Endothelial cell of umbilical vein (primary cell): ENCODE results near the gene PKDCC. TPM values are rescaled to one million over a fixed set of nuclear protein-coding genes. Genes with fewer than 3 reads are reported as not detected.

ENCODE experiments used
- BruUV-seq: library from RNA; stranded (reverse); fragments of 400-500 nt; replicated peaks from 2 replicates; lab custom pipeline; 2021; lab: Mats Ljungman, UMichigan
- CTCF ChIA-PET: fragments of 300-600, 350-600 bp; sonication (Branson Sonifier 250); formaldehyde crosslinking; loops from one replicate; lab custom pipeline; 2021; ENCODE audit warnings: antibody characterized with exemption, inconsistent platforms; lab: Charles Lee
- POLR2A ChIA-PET: fragments of 300-600, 350-600 bp; sonication (Branson Sonifier 250); formaldehyde crosslinking; loops from one replicate; lab custom pipeline; 2021; ENCODE audit warnings: antibody characterized with exemption, inconsistent platforms; lab: Charles Lee
- DNase-seq: peaks from one replicate; pipeline ENCODE4 v3.0.0-alpha.2; 2011; ENCODE audit warnings: low read depth, low spot score
- FAIRE-seq: peaks from 2 replicates; lab custom pipeline; 2011; peaks lifted over from hg19 to GRCh38; lab: Jason Lieb, UNC
- H2AFZ ChIP-seq: 2 replicates; pipeline ENCODE4 v1.6.0; 2012; ENCODE audit warnings: low read depth, low read length, control low read depth, inconsistent platforms
- H3K27ac ChIP-seq: 2 replicates; pipeline ENCODE4 v1.5.1; 2011; ENCODE audit warnings: low read depth, mild to moderate bottlenecking, control low read depth, low read length, moderate library complexity; ENCODE audit not compliant: insufficient read depth
- H3K27me3 ChIP-seq, 2 experiments: 2 replicates each; pipeline versions ENCODE4 v1.6.0 to v1.6.1; 2011; ENCODE audit warnings: low read length in 2 of 2, mixed read lengths in 1 of 2; ENCODE audit not compliant: control insufficient read depth in 2 of 2, insufficient read depth in 2 of 2
- H3K36me3 ChIP-seq, 2 experiments: 2 replicates in 1 of 2; 3 replicates in 1 of 2; pipeline ENCODE4 v1.5.1; 2011; ENCODE audit warnings: low read length in 2 of 2, mild to moderate bottlenecking in 1 of 2, moderate library complexity in 1 of 2; ENCODE audit not compliant: control insufficient read depth in 2 of 2, insufficient read depth in 2 of 2; ENCODE audit errors: extremely low read depth in 1 of 2
- H3K4me1 ChIP-seq: 3 replicates; pipeline ENCODE4 v1.5.1; 2011; ENCODE audit warnings: mild to moderate bottlenecking, low read length; ENCODE audit not compliant: control insufficient read depth, insufficient read depth; ENCODE audit errors: extremely low read depth
- H3K4me2 ChIP-seq: 2 replicates; pipeline ENCODE4 v1.6.1; 2011; ENCODE audit warnings: low read length, control low read depth, mixed read lengths; ENCODE audit not compliant: insufficient read depth
- H3K4me3 ChIP-seq, 3 experiments: fragments of 200-600 bp in 1 of 3; sonication (generic), shearing (Covaris generic) in 1 of 3; replicated peaks in 1 of 3; 2 replicates each; pipeline ENCODE4 v1.5.1; 2011 to 2016; ENCODE audit warnings: control low read depth in 3 of 3, low read length in 3 of 3, mild to moderate bottlenecking in 2 of 3, inconsistent platforms in 1 of 3, low read depth in 1 of 3, moderate library complexity in 1 of 3; ENCODE audit not compliant: insufficient read depth in 1 of 3
- H3K79me2 ChIP-seq: 2 replicates; pipeline ENCODE4 v1.6.0; 2012; ENCODE audit warnings: low read length, inconsistent platforms; ENCODE audit not compliant: control insufficient read depth, insufficient read depth
- H3K9ac ChIP-seq: replicated peaks from 2 replicates; pipeline ENCODE3; 2011; ENCODE audit warnings: low read length, control low read depth; ENCODE audit not compliant: insufficient read depth; ENCODE audit errors: extremely low read depth
- H3K9me1 ChIP-seq: replicated peaks from 3 replicates; pipeline ENCODE4 v1.6.0; 2011; ENCODE audit warnings: mild to moderate bottlenecking, low read length; ENCODE audit not compliant: control insufficient read depth, insufficient read depth; ENCODE audit errors: extremely low read depth
- H3K9me3 ChIP-seq: replicated peaks from 2 replicates; pipeline ENCODE4 v1.5.1; 2012; ENCODE audit warnings: low read length, inconsistent platforms; ENCODE audit not compliant: control insufficient read depth, insufficient read depth
- H4K20me1 ChIP-seq: replicated peaks from 2 replicates; pipeline ENCODE3; 2011; ENCODE audit warnings: mild to moderate bottlenecking, low read length; ENCODE audit not compliant: control insufficient read depth, insufficient read depth; ENCODE audit errors: extremely low read depth
- GATA2 ChIP-seq: IDR thresholded peaks from 2 replicates; pipeline ENCODE4 v1.7.0; 2011; ENCODE audit warnings: low read depth, mild to moderate bottlenecking, moderate library complexity, mixed read lengths, low read length; ENCODE audit not compliant: insufficient read length, insufficient read depth
- MYC ChIP-seq: IDR thresholded peaks from one replicate; pipeline ENCODE4 v1.6.1; 2011; ENCODE audit warnings: mild to moderate bottlenecking, low read depth, low read length
- POLR2A ChIP-seq: IDR thresholded peaks from 2 replicates; pipeline ENCODE4 v1.6.1; 2012; ENCODE audit warnings: low read depth, mild to moderate bottlenecking, control low read depth, low read length
- POLR2AphosphoS5 ChIP-seq: IDR thresholded peaks from 2 replicates; pipeline ENCODE4 v1.6.1; 2012; ENCODE audit warnings: low read depth, mild to moderate bottlenecking, control low read depth, low read length, moderate library complexity; ENCODE audit not compliant: insufficient read depth
- dilution Hi-C: fragments of 300-500 bp; cut with MboI; formaldehyde crosslinking; loops from one replicate; pipeline ENCODE4 v1.15.0; 2019; ENCODE audit warnings: low sequenced_read_pairs; ENCODE audit not compliant: extremely low pct_ligation_motif_present
- intact Hi-C: fragments of 100-400 bp; cut with micrococcal nuclease; formaldehyde crosslinking; loops from one replicate; pipeline ENCODE4 v1.10.0; 2022
- polyA plus RNA-seq, 4 experiments: library from polyadenylated mRNA; depleted of rRNA in 3 of 4; stranded (reverse) in 3 of 4; unstranded in 1 of 4; fragments of >200 nt; gene quantifications; 2 replicates each; pipeline versions ENCODE4 v1.2.1 to v1.2.3, GENCODE V29; 2011 to 2012; ENCODE audit warnings: missing spikeins in 1 of 4
- total RNA-seq: library from RNA; stranded (reverse); gene quantifications from 2 replicates; pipeline ENCODE4 v1.2.3, GENCODE V29; 2021
- TF ChIP-seq, protein P1 (sequence below), 2 donors: IDR thresholded peaks; 1 replicate in 1 of 2; 2 replicates in 1 of 2; pipeline ENCODE4 v1.5.1; 2011; ENCODE audit warnings: low read length in 2 of 2, mild to moderate bottlenecking in 2 of 2, moderate library complexity in 2 of 2, control low read depth in 1 of 2, inconsistent platforms in 1 of 2, low read depth in 1 of 2; ENCODE audit not compliant: insufficient read depth in 1 of 2; ENCODE audit errors: extremely low read depth in 1 of 2

The PKDCC gene
- total and polyA plus RNA-seq, 2 donors (not counting 3 experiments of a cell fraction or from before 2014, with no cell fraction given) = 3.0 to 5.9 TPM

DNA sequence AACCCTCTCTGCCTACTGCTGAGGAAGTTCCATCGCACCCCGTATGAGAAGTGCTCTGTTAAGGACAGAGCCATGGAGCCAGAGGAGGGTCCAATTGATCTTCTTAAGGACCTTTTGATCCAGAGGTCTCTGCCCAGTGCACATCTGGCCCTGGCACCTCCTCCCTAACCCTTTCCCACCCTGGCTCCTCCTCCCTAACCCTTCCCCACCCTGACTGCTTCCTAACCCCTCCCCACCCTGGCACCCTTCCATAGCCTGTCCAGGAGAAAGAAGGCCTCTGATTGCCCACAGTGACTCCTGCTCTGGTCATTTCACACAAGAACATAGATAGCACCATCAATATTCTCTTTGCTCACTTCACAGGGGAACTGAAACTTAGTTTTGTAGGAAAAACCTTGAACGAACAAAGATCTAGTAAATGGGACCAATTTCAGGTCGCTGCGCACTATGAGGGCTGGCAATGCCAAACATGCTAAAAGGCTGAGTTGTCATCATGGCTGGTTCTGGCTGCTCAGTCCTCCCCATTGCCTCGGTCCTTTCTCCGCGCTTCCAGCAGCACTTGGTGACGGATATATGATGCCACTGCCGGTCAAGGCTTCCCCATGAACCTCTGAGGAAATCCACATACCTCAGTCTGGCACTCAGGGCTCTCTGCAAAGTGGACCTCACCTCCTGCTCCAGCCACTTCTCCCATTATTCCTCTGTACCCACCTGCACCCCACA is 49.2 kb downstream of the PKDCC start:
- Histone ChIP-seq H3K9ac (no peak overlapping the region), H4K20me1 (no peaks in the 10 kb centered on the region), H3K4me1 (peaks cover 13% of the 10 kb centered on the region), H3K4me2 (no peak overlapping the region), H3K27ac (no peak overlapping the region), H3K27me3 (no peaks in the 10 kb centered on the region), H3K9me1 (no peaks in the 10 kb centered on the region), H3K9me3 (no peaks in the 10 kb centered on the region), H3K4me3 (no peak overlapping the region), H2AFZ (no peak overlapping the region), H3K79me2 (no peaks in the 10 kb centered on the region), H3K36me3 (no peaks in the 10 kb centered on the region)
- dilution Hi-C loops = loop anchor here (25.0 kb wide), 1 partner anchor 235 kb away; no protein-coding TSS in a partner anchor
- BruUV-seq = no TSS peak
- FAIRE-seq = no peak
- no peak for DNase-seq
- intact Hi-C loops = loop anchor here (1.0 to 5.0 kb wide), 7 partner anchors 72 to 566 kb away; partner anchors contain the start of genes COX7A2L and EML4
- ChIA-PET POLR2A (no interaction called here), CTCF (interaction anchor here (0.6 to 12.9 kb wide), 30 partner anchors 9 to 566 kb away, joined by 3 to 369 read pairs (median 4); partner anchors contain the start of gene COX7A2L)
- TF ChIP-seq MYC = no peak
- no peak for TF ChIP-seq GATA2
- no peak for TF ChIP-seq POLR2A
- TF ChIP-seq, protein P1, sequence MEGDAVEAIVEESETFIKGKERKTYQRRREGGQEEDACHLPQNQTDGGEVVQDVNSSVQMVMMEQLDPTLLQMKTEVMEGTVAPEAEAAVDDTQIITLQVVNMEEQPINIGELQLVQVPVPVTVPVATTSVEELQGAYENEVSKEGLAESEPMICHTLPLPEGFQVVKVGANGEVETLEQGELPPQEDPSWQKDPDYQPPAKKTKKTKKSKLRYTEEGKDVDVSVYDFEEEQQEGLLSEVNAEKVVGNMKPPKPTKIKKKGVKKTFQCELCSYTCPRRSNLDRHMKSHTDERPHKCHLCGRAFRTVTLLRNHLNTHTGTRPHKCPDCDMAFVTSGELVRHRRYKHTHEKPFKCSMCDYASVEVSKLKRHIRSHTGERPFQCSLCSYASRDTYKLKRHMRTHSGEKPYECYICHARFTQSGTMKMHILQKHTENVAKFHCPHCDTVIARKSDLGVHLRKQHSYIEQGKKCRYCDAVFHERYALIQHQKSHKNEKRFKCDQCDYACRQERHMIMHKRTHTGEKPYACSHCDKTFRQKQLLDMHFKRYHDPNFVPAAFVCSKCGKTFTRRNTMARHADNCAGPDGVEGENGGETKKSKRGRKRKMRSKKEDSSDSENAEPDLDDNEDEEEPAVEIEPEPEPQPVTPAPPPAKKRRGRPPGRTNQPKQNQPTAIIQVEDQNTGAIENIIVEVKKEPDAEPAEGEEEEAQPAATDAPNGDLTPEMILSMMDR (IDR thresholded peaks at IDR 0.05; ENCODE audit: extremely low read depth in 1 of 2, insufficient read depth in 1 of 2, low read depth in 1 of 2, low read length in 2 of 2) = no peak
- no peak for TF ChIP-seq POLR2AphosphoS5
